NCI-H2171 (cell line): ENCODE measurements around the gene CAMK2D.

Experiments
- DNase-seq: peaks from one replicate; lab custom pipeline; 2025; lab: John Stamatoyannopoulos, UW

CAMK2D gene

GRCh38 chr4:113762186-113763028, 869 bp upstream of the CAMK2D start:
- DNase-seq = peak; percentile 91

- no peak for DNase-seq
These were observed 531 bp downstream of the CAMK2D start for GRCh38 chr4:113760795-113761619.

- DNase-seq = no peak
These were observed 1.3 kb downstream of the CAMK2D start for GRCh38 chr4:113760094-113760794.

- no peak for DNase-seq
These were observed 1.8 kb downstream of the CAMK2D start for GRCh38 chr4:113759696-113760093.

- DNase-seq = no peak
These were observed 3.2 kb downstream of the CAMK2D start for GRCh38 chr4:113758372-113758771.

GRCh38 chr4:113757486-113757885, 4.1 kb downstream of the CAMK2D start:
- DNase-seq = no peak

- DNase-seq = no peak
These were observed 5.5 kb downstream of the CAMK2D start for GRCh38 chr4:113756005-113756410.

- no peak for DNase-seq
These were observed 10.8 kb downstream of the CAMK2D start for GRCh38 chr4:113750734-113751133.

- no peak for DNase-seq
These were observed 11.2 kb downstream of the CAMK2D start for GRCh38 chr4:113750296-113750695.

GRCh38 chr4:113749178-113749577, 12.4 kb downstream of the CAMK2D start:
- DNase-seq = no peak

GRCh38 chr4:113747949-113748348, 13.6 kb downstream of the CAMK2D start:
- no peak for DNase-seq

GRCh38 chr4:113745711-113746110, 15.8 kb downstream of the CAMK2D start:
- DNase-seq = no peak

- DNase-seq = no peak
These were observed 16.8 kb downstream of the CAMK2D start for GRCh38 chr4:113744667-113745240.

GRCh38 chr4:113743690-113744089, 17.8 kb downstream of the CAMK2D start:
- no peak for DNase-seq

GRCh38 chr4:113742643-113743042, 18.9 kb downstream of the CAMK2D start:
- DNase-seq = no peak

- no peak for DNase-seq
These were observed 19.6 kb downstream of the CAMK2D start for GRCh38 chr4:113741956-113742355.

GRCh38 chr4:113740857-113741379, 20.6 kb downstream of the CAMK2D start:
- DNase-seq = no peak

- no peak for DNase-seq
These were observed 22.3 kb downstream of the CAMK2D start for GRCh38 chr4:113739197-113739596.

GRCh38 chr4:113738251-113738650, 23.3 kb downstream of the CAMK2D start:
- DNase-seq = peak; percentile 7

GRCh38 chr4:113733685-113734084, 27.9 kb downstream of the CAMK2D start:
- DNase-seq = no peak

GRCh38 chr4:113732967-113733527, 28.5 kb downstream of the CAMK2D start:
- no peak for DNase-seq
